NCI-H1694 (cell line): Measurements from ENCODE around the gene VDAC2.

Experiments used
- DNase-seq: peaks from one replicate; lab custom pipeline; 2025; lab: John Stamatoyannopoulos, UW

The VDAC2 gene

DNA sequence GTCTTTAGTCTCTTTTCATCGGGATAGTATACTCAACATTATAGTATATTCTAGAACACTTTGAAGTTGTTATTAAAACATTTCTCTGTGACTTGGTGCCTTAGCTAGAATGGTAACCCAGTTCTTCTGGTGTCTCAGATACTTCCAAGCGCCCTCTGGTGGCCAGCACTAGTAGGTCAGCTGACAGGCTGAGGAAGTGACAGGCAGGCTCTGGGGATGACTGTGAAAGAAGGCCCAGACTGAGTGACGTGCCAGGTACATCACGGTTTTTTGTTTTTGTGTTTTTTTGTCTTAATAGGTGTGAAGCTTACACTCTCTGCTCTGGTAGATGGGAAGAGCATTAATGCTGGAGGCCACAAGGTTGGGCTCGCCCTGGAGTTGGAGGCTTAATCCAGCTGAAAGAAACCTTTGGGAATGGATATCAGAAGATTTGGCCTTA, 20.0 kb downstream of the VDAC2 start:
- DNase-seq, result peak; percentile 74

DNA sequence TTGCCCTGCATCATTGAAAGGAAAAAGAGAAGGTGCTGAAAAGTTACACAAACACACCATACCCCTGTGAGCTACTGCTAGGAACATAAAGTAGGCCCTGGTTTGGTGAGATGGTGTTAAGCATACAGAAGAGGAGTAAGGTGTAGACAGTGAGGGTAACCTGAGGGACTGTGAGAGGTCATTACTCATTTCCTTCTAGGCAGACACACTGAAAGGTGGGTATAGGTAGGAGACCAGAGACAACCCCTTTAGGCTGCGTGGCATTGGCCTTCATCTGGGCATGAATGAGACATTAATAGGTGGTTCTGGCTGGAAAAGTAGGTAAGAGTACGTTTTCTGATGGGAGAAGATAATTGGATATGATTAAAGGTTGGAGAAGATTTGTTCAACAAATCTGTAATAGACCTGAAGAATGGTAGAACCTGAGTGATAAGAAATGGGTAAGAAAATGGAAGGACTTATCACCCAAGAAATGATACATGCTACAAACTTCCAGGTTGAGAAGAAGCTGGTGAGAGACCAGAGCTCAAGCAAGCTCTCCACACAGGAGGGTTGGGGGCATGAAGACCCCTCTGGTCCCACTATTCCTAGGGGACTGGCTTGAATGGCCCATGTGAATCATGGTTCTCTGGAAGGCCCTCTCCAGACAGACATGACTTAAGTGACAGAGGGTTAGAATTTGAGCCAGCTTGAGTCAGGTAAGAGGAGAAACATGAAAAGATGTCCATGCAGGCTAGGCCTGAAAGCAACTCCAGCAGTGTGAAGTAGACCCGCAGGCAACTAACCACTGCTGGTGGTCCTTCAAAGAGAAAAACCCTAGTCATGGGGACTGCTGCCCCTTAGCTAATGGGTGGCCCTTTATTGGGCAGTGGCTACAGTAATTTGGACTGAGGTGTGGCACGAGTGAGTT, 21.3 kb downstream of the VDAC2 start:
- DNase-seq, result no peak

DNA sequence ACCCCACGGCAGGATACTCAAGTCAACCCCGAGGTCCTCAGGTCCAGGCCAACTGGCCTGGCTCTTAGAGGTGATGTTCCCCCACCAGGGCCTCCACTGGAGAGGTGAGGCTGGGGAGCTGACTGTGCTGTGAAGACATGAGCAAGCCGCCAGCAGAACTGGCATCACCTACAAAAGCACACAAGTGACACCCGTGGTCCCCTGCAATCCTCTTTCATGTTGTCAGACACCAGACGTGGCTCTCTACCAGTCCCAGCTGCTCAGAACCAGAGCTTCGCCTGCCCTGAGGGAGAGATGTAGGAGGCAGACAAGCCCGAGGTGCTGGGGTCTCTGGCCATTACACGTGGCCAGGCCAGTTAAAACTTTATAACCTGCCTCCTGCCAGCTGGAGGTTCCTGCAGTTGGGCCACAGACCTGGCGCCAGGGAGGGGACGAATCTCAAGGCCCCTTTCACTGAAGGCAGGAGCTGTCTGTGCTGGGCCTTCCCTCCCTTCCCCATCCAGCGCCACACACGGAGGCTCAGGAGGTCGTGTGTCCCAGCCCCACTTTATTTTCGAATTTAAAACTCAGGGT, 22.9 kb downstream of the VDAC2 start:
- DNase-seq, result no peak

DNA sequence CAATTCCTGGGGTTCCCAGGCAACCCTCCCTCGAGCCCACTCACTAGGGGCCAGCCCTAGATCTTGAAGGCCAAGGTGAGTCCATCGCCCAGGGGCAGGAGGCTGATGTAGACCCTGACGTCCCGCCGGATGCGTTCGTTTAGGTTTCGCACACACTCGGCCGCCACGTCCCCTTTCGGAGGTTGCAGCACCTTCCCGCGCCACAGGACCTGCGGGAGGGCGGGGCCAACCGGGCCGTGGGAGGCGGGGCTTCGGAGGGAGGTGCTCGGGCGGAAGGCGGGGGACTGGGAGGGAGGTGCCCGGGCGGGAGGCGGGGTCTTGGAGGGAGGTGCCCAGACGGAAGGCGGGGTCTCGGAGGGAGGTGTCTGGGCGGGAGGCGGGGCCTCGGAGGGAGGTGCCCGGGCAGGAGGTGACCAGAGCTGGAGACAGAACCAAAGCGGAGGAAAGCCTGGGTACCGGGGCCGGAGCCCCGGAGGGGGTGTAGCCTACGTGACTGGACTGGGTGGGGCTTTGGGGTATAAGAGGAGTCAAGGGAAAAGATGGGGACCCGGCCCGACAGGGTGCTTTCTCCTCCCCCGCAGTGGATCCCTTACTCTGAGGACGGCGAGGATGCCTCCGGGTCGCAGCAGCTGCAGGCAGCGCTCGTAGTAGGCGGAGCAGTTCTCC, 23.6 kb downstream of the VDAC2 start:
- DNase-seq, result no peak

DNA sequence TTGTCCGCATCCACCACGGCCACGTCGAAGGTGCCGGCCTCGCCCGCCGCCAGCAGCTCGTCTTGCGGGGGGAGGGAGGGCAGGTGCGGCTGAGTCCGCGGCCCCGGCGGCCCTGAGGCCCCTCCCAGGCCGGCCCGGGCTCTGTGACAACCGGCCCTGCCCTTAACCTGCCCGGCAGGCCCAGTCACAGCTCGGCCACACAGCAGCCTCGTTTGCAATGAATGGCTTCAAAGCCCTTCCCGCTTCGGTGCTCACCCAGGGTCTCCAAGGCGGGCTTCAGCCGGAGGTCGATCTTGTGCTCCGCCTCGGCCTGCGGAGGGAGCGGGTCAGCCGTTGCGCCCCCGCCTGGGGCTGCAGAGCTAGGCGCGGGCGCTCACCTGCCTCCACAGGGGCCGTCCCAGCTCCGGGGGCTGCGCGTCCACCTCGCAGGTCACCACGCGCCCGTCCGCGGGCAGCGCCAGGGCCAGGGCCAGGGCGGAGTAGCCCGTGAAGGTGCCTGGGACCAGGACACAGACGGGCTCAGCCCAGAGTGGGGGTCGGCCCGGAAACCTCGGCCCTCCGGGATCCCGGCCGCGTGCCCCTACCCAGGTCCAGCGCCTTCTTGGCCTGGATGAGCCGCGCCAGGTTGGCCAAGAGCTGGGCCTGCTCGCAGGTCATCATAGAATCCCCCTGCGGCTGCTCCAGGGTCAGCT, 24.2 kb downstream of the VDAC2 start:
- no peak for DNase-seq

DNA sequence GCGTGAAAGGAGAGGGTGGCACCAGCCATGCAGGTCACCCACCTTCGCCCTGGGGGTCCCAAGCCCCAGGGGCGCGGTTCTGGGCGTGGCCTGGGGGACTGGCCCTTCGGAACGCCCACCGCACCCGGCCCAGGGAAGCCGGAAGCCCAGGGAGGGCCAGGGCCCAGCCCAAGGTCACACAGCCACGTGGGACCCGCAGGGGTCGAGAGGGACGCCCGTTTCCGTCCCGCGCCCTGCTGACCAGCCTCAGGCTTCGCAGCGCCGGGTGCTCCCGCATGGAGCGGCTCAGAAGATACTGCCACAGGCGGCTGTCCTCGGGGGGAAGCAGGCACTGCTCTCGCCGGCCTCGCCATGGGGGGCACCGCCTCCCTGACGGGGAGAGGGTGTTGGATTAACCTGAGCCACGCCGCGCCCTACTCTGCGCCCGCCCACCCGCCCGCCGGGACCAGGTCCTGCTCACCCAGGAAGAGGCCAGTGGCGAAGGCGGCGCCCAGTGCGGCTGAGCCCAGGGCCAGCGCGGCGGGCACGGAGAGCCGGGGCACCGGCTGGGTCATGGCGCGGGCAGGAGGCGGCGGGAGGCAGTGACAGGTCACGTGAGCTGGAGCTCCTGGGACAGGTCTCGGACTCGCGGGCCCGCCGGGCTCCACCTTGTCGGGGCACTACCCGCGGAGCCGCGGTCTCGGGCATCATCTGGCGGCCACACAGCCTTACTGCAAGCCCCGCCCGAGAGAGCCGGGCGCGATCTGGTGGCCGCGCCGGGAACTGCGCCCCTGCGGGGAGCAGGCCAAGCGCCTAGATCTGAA, 25.0 kb downstream of the VDAC2 start, which contains the start of gene COMTD1:
Gene COMTD1, minus strand, starts transcription at position 583 of the 803 bp plus-strand sequence. Its CDS starts 29 bp downstream, at position 554.
- DNase-seq, result peak; percentile 54

DNA sequence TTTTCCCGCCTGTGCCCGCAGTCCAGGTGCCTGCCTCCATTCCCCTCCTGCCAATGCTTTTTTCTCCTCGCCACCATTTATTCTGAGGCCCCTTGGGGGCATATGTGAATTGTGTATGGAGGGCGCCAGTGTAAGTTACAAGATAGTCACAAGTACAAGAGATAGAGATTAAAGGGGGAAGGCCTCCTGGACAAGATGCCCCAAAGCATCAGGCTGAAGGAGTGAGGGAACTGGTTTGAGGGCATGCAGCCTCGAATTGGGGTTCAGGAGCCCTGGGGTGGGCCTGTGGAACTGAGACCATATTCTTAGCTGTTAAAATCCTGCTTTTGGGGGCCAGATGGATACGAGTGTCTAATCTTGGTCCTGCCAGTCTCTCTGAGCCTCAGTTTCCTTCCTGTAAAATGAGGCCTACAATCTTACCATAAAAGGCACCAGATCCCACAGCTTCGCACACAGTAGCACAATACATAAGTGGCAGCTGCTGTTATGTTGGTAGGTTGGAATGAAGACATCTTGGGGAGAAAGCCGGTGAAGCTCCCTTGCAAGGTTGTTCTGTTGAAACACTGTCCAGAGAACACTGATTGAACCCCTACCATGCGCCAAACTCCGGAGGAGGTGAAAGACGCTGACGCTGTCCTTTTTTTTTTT, 25.7 kb downstream of the VDAC2 start:
- no peak for DNase-seq

DNA sequence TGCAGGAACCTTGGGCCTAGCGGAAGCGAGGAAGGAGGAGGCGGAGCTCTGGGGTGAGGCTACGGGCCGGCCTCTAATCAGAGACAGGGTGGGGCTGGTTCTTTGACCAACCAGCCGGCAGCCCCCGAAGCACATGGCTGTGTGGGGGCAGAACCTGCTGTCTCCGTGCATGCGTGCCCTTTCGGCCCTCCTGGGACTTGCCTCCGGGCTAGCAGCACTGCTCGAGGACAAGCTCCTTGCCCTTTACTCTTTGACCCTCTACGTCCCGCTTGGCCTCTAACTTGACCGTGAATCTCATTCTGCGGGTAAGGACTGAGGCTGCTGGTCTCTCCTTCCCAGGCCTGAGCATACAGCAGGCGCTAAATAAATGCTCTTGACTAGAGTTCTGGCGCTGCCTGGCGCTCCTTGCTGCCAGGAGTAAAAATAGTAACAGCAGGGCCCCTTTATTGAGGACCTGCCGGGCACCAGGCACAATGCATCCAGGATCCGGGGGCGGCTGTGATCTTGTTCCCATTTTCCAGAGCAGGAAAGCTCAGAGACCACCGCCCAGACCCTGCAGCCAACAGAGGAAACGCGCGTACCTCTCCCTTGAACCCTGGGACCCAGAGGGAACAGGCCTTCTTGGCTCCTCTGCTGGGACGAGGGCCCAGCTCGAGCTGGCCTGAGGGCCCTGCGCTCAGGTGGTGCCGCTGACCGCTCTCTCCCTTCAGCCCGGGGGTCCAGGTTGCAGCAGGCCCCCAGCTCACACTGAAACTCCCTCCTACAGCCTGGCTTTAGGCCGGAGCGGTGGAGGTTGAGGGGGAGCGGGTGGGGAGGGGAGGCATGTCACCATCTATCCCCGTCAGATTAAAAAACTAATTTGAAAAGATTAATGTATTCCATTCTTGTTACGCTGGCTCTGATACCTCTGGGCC, 27.8 kb downstream of the VDAC2 start:
- DNase-seq, result no peak

DNA sequence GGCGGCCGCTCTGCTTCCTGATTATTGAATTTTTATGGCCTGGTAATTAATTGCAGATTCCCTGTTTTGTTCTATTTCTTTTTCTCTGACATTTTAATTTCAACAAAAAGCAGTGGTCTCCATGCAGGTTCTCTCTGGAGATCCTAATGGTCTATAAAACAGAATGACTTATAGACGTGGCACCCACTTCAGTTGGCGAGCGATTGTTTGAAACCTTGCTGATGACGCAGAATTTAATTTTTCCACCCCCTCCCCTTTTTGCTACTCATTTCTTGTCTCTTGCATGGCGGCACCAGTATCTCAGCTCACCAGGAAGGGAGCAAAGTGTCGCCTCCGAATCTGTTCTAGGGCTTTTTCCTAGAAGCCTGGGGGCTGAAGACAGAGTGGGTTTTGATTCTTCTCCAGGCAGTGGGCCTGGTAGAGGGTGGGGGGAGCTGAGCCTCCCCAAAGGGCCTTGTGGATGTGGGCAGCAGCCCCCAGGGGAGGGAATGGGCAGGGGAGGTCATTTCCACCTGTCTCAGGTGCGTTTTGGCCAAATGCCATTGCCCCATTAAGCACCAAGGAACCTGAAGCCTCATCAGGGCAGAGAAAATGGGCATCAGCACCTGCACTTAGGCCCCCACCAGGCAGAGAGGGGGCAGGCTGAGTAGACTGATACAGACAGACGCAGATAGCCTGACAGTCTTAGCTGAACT, 28.6 kb downstream of the VDAC2 start:
- no peak for DNase-seq

DNA sequence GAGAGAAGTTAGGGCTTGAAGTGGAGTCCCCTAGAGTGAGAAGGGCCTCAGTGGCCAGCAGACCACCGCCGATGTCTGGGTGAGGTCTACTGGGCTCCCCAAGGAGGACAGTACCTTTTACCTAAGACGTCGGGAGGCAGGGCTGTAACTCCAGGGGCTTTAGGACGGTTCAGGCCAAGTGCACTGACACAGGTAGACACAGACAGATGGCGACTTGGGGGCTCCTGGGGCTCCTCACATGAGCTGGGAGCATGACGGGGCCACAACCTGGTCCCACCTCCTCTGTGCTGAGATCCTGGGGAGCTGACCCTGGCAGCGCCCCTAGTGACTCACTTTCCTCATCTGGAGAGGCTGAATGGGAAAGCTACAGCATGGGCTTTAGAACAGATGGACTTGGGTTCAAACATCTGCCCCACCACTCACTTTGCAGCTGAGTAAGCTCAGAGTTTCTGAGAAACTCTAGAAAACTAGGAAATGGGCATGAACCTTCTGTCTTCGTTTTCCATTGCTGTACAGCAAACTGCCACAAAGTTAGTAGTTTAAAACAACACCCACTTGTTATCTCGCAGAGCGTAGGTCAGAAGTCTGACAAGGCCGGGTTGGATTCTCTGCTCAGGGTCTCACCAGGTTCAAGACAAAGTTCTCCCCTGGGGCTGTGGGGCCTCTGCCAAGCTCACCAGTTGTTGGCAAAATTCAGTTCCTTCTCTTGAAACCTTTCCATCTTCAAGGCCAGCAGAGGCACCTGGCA, 29.9 kb downstream of the VDAC2 start:
- DNase-seq, result no peak

DNA sequence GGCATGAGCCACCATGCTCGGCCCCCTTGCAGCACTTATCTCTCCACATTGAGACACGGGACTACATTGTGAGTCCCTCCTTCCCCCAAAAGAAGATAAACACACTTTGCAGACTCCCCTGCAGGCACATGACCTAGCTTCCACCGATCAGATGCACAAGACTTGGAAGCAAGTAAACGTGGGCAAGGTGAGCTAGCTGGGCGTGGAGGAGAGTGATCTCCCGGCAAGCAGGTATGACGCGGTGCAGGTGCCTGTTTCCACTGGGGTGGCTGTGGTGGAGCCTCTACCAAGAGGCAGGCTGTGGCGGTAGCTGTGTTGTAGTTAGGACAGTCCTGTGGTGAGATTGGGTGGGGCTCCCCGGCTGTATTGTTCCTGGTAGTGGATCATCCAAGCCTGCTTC, 32.8 kb downstream of the VDAC2 start:
- DNase-seq, result no peak

DNA sequence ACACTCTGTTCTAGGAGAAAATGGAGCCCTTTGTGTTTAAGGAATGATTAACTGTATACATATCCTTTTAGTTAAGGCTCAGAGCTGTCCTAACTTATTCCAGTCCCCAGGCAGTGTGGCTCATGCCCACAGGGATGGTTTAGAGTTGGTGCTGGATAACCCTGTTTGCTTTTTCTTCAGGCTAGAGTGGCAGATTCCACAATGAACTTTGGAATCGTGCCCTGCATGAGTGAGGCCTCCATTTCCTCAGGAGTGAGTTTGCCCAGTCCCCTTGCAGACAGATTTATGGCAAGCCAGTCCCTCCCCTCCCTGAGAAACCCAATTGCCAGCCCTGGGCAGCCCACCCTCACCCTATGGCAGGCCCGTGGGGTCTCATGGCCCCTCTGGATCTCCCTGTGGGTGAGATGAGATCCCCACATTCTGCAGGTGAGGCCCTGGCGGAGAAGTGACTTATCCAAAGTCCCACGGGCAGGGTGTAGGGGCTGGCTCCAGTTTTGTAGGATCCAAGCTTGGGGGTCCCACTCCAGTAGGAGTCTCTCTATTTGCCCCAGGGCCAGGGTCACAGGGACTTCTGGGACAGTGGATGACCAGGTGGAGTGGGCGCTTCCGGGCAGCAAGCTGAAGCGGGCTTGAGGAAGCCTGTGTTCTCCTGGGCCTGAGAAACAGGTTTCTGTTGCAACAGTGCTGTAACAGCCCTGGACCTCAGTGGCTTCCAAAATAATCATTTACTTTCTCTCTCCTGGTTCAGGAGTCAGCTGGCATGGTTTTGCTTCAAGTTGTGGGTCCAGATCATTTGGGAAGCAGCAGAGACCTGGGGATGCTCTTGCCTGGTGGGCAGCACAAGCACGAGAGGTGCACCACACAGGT, 34.1 kb downstream of the VDAC2 start:
- DNase-seq, result no peak

DNA sequence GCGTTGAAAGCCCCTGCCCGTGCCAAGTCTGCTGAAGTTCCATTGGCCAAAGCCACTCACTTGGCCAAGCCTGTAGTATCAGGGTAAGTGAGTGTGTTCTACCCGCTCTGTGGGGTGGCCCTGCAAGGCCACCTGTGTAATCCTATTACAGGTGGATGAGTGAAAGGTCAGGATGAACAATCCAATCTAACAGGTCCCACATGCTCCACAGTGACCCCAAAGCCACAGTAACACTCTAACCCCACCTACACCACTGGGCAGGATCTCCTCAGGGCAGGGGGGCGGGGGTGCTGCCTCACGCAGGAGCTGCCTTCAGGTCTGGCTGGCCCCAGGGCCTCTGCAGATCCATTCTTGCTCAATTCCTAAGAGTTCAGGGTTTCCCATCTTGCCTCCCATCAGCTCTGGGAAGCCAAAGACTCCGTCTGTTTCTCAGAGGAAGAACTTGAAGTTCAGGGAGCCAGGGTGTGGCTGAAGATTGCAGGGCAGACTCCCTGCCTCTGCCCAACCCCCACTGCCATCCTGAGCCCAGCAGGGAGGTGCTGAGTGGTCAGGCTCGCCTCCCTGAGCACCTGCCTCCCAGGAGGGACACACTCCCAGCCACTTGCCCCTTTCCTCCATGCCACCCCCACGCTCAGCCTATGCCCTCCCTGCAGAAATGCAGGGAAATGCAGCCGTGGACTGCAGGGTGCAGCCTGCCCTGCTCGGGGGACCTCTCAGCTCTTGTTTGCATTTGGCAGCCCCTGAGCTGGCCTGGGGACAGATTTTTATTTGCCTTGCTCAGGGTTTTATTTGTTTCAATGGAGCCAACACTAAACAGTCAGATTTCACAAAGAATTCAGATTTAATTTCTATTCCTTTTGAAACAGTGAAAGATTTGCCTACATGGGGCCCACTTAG, 35.0 kb downstream of the VDAC2 start:
- no peak for DNase-seq

DNA sequence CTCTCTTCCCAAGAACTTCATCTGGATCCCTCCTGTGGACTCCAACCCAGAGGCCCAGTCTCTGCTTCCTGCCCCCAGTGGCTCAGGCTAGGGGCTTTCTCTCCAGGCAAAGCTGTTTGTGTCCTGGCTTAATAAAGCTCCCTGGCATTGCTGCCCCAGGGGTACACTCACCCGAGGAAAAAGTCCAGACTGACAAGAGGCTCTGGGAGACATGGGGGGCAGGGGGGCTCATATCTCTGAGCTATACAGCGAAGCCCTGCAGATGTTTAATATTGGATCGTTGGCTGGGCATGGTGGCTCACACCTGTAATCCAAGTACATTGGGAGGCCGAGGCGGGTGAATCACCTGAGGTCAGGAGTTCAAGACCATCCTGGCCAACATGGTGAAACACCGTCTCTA, 35.9 kb downstream of the VDAC2 start:
- DNase-seq, result no peak

DNA sequence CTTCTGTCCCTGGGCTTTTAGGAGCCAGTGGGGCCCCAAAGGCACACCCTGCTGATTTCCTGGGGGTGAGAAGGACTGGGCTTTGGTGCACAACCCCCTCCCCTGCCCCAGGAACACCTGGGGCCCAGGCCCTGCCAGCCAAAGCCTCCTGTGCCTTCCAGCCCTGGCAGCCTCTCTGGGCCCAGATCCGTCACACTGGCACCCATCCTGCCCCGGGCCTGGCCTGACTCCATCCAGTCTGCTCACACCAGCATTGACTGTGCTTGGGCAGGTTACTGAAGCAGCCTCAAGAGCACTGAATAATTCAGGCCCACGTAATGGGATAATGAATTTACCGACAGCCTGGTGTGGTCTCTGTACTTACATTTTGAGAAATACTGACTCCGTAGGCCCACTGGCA, 37.2 kb downstream of the VDAC2 start:
- DNase-seq, result no peak

DNA sequence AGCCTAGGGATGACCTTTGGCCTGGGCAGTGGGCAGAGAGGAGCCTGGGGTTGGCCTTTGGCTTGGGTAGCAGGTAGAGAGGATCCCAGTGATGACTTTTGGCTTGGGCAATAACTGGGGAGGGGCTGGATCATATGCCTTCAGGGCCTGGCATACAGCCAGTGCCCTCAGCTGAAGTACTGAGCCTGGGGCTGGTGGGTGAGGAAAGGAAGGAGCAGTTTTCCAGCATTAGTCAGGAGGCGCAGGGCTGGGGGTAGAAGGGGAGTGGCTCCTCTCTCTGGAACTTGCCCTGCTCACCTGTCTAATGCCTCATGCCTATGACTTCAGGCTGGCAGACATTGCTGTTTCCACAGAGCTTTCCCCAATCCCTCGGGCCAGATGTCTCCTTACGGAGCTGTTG, 40.3 kb downstream of the VDAC2 start:
- DNase-seq, result no peak
